Stimulated activated CD4-positive, alpha-beta T cell treated with anti-CD3 and anti-CD28 coated beads, Interleukin-12 subunit alpha, Interleukin-12 subunit beta, amount 100 ng/mL, for 48 hours (primary cell): Measurements from ENCODE around the gene UGT1A4.
A peak's percentile ranks its signal among the peaks of the same experiment; 100 is the strongest.
"Not testable (repeated sequence)": the region's sequence is repeated elsewhere in the genome, so short reads cannot be mapped to it uniquely, and the experiment has no call there.

ENCODE experiments used
- DNase-seq, 3 donors: peaks; one replicate each; pipeline ENCODE4 v3.0.0-alpha.2; 2020; ENCODE audit warnings: low read depth in 2 of 3, low spot score in 1 of 3

UGT1A4 gene

GRCh38 chr2:233699424-233700027 is 19.0 kb upstream of the UGT1A4 start:
- DNase-seq, result no peak

GRCh38 chr2:233700028-233700635 is 18.4 kb upstream of the UGT1A4 start:
- DNase-seq, result no peak

GRCh38 chr2:233700842-233701241 is 17.7 kb upstream of the UGT1A4 start:
- not testable (repeated sequence) for DNase-seq

GRCh38 chr2:233702238-233702637 is 16.3 kb upstream of the UGT1A4 start:
- DNase-seq, result no peak

- no peak for DNase-seq
These were observed 12.5 kb upstream of the UGT1A4 start for GRCh38 chr2:233705911-233706506.

GRCh38 chr2:233706720-233707119 is 11.8 kb upstream of the UGT1A4 start:
- DNase-seq, result no peak

- DNase-seq, result no peak
These were observed 10.4 kb upstream of the UGT1A4 start for GRCh38 chr2:233707940-233708644.

- DNase-seq, result no peak
These were observed 9.6 kb upstream of the UGT1A4 start for GRCh38 chr2:233708942-233709341.

- DNase-seq, result peak; percentile 29 to 62 (median 62)
These were observed 7.1 kb upstream of the UGT1A4 start for GRCh38 chr2:233711312-233712008.

GRCh38 chr2:233712611-233713261 is 5.8 kb upstream of the UGT1A4 start, which contains the start of gene UGT1A5:
Gene UGT1A5 (plus strand): TSS chr2:233712907. CDS start chr2:233712992, 85 bp downstream.
- no peak for DNase-seq

GRCh38 chr2:233713262-233713615 is 5.3 kb upstream of the UGT1A4 start:
- DNase-seq, result no peak

GRCh38 chr2:233714121-233714520 is 4.4 kb upstream of the UGT1A4 start:
- DNase-seq, result no peak

GRCh38 chr2:233728723-233729301 is 10.3 kb downstream of the UGT1A4 start, which contains the start of gene UGT1A3:
Gene UGT1A3 (plus strand): TSS chr2:233729042. CDS start chr2:233729127, 85 bp downstream.
- DNase-seq, result no peak

- not testable (repeated sequence) for DNase-seq
These were observed 18.5 kb downstream of the UGT1A4 start for GRCh38 chr2:233736868-233737653.

- DNase-seq, result no peak
These were observed 22.3 kb downstream of the UGT1A4 start for GRCh38 chr2:233740870-233741269.

- DNase-seq, result no peak
These were observed 25.1 kb downstream of the UGT1A4 start for GRCh38 chr2:233743464-233744259.

- DNase-seq, result no peak
These were observed 26.7 kb downstream of the UGT1A4 start for GRCh38 chr2:233745073-233745755.

- not testable (repeated sequence) for DNase-seq
These were observed 27.3 kb downstream of the UGT1A4 start for GRCh38 chr2:233745838-233746237.
